PC-9 (cell line): Measurements from ENCODE around the gene PEF1. TPM values are rescaled to one million over a fixed set of nuclear protein-coding genes. Genes with fewer than 3 reads are reported as not detected.

Experiments used
- BruUV-seq: library from RNA; stranded (reverse); fragments of 400-500 nt; replicated peaks from 2 replicates; lab custom pipeline; 2021; lab: Mats Ljungman, UMichigan
- CTCF ChIA-PET: fragments of 300-600 bp; sonication (Branson Sonifier 250); formaldehyde crosslinking; loops from one replicate; lab custom pipeline; 2022; ENCODE audit warnings: antibody characterized with exemption; lab: Charles Lee
- POLR2A ChIA-PET: fragments of 300-600 bp; sonication (Branson Sonifier 250); formaldehyde crosslinking; loops from one replicate; lab custom pipeline; 2022; ENCODE audit warnings: antibody characterized with exemption; ENCODE audit not compliant: unreplicated experiment; lab: Charles Lee
- DNase-seq, 2 experiments: peaks; one replicate each; pipeline versions ENCODE4 v3.0.0 to v3.0.0-alpha.2; 2015 to 2022; ENCODE audit warnings: mixed read lengths in 1 of 2
- H2AFZ ChIP-seq: fragments of 200-600 bp; sonication (generic); 2 replicates; pipeline ENCODE4 v1.8.1; 2017; ENCODE audit warnings: antibody characterized with exemption
- H3F3A ChIP-seq: fragments of 200-600 bp; sonication (generic); 2 replicates; pipeline ENCODE4 v1.8.1; 2017; ENCODE audit warnings: antibody characterized with exemption, mild to moderate bottlenecking, low read depth; ENCODE audit not compliant: insufficient read depth
- H3K27ac ChIP-seq: fragments of 200-600 bp; sonication (generic); 2 replicates; pipeline ENCODE4 v1.6.1; 2016; ENCODE audit warnings: mixed run types
- H3K27me3 ChIP-seq: fragments of 200-600 bp; sonication (generic); 2 replicates; pipeline ENCODE4 v1.6.1; 2016; ENCODE audit warnings: low read depth, mixed run types; ENCODE audit not compliant: insufficient read depth
- H3K36me3 ChIP-seq: fragments of 200-600 bp; sonication (generic); 2 replicates; pipeline ENCODE4 v1.6.1; 2016; ENCODE audit warnings: low read depth, mixed run types
- H3K4me1 ChIP-seq: fragments of 200-600 bp; sonication (generic); replicated peaks from 2 replicates; pipeline ENCODE4 v1.6.1; 2016; ENCODE audit warnings: mixed run types; ENCODE audit not compliant: insufficient read depth
- H3K4me2 ChIP-seq: fragments of 200-600 bp; sonication (generic); 2 replicates; pipeline ENCODE4 v1.6.1; 2017; ENCODE audit warnings: mixed run types
- H3K4me3 ChIP-seq: fragments of 200-600 bp; sonication (generic); 2 replicates; pipeline ENCODE4 v1.6.1; 2016; ENCODE audit warnings: mixed run types
- H3K79me2 ChIP-seq: fragments of 200-600 bp; sonication (generic); 2 replicates; pipeline ENCODE4 v1.6.1; 2017; ENCODE audit warnings: low read depth, mixed run types
- H3K9me2 ChIP-seq: fragments of 200-600 bp; sonication (generic); 2 replicates; pipeline ENCODE4 v1.8.1; 2017; ENCODE audit warnings: mild to moderate bottlenecking; ENCODE audit not compliant: insufficient read depth
- H3K9me3 ChIP-seq: fragments of 200-600 bp; sonication (generic); 2 replicates; pipeline ENCODE4 v1.8.1; 2016; ENCODE audit warnings: low read depth; ENCODE audit not compliant: insufficient read depth
- H4K20me1 ChIP-seq: fragments of 200-600 bp; sonication (generic); 2 replicates; pipeline ENCODE4 v1.8.1; 2017; ENCODE audit not compliant: insufficient read depth
- CTCF ChIP-seq: fragments of 200-600 bp; sonication (generic); conservative IDR thresholded peaks from 2 replicates; pipeline ENCODE4 v1.6.1; 2017; ENCODE audit warnings: mixed run types, antibody characterized with exemption, mild to moderate bottlenecking, moderate library complexity
- EZH2 ChIP-seq: fragments of 200-600 bp; sonication (generic); IDR thresholded peaks from 2 replicates; pipeline ENCODE4 v1.8.0; 2017; ENCODE audit warnings: antibody characterized with exemption, low read depth
- intact Hi-C: fragments of 100-400 bp; cut with micrococcal nuclease; formaldehyde crosslinking; loops from one replicate; pipeline ENCODE4 v1.10.0; 2022; ENCODE audit not compliant: unreplicated experiment
- total RNA-seq: library from RNA; stranded (reverse); gene quantifications from 2 replicates; pipeline ENCODE4 v1.2.3, GENCODE V29; 2021

The PEF1 gene
- total RNA-seq, 1 experiment from 2014 or later = 40.3 TPM

GRCh38 chr1:31662463-31662862, 17.8 kb upstream of the PEF1 start:
- Histone ChIP-seq H2AFZ (no peak overlapping the region), H3K27ac (no peak overlapping the region), H3K4me1 (peaks cover 16% of the 10 kb centered on the region), H3K27me3 (no peaks in the 10 kb centered on the region), H3K4me2 (no peak overlapping the region), H3K36me3 (no peaks in the 10 kb centered on the region), H3K79me2 (no peaks in the 10 kb centered on the region), H4K20me1 (no peaks in the 10 kb centered on the region), H3K9me2 (no peaks in the 10 kb centered on the region), H3K4me3 (no peak overlapping the region), H3F3A (0 out of 2 replicates have a peak, but pooled peaks cover 3% of the 10 kb centered on the region), H3K9me3 (no peaks in the 10 kb centered on the region)
- DNase-seq = no peak
- CTCF ChIA-PET = interaction anchor here (0.5 kb wide), 1 partner anchor 71 kb away, joined by 3 read pairs; no protein-coding TSS in a partner anchor
- POLR2A ChIA-PET = interaction anchor here (1.1 kb wide), 1 partner anchor 18 kb away, joined by 9 read pairs; the partner anchor contains the start of gene PEF1
- BruUV-seq = no TSS peak
- intact Hi-C loops = loop anchor here (5.0 to 10.0 kb wide), 3 partner anchors 300 to 752 kb away; no protein-coding TSS in a partner anchor
- TF ChIP-seq CTCF (no peak), EZH2 (no peak)

- Histone ChIP-seq H3F3A (0 out of 2 replicates have a peak, but pooled peaks cover 3% of the 10 kb centered on the region), H3K36me3 (no peaks in the 10 kb centered on the region), H3K27me3 (no peaks in the 10 kb centered on the region), H3K4me1 (peaks cover 11% of the 10 kb centered on the region), H2AFZ (no peak overlapping the region), H3K9me2 (no peaks in the 10 kb centered on the region), H3K4me3 (no peak overlapping the region), H4K20me1 (no peaks in the 10 kb centered on the region), H3K4me2 (no peak overlapping the region), H3K27ac (no peak overlapping the region), H3K79me2 (no peaks in the 10 kb centered on the region), H3K9me3 (no peaks in the 10 kb centered on the region)
- ChIA-PET CTCF (interaction anchor here (0.6 to 1.6 kb wide), 2 partner anchors 17 to 84 kb away, joined by 4 to 8 read pairs; partner anchors contain the start of gene PEF1), POLR2A (interaction anchor here (1.1 kb wide), 1 partner anchor 18 kb away, joined by 9 read pairs; the partner anchor contains the start of gene PEF1)
- TF ChIP-seq CTCF (no peak), EZH2 (no peak)
- DNase-seq = no peak
- no TSS peak for BruUV-seq
- intact Hi-C loops = loop anchor here (5.0 to 10.0 kb wide), 3 partner anchors 300 to 753 kb away; no protein-coding TSS in a partner anchor
These were observed 17.2 kb upstream of the PEF1 start for GRCh38 chr1:31661856-31662255.

GRCh38 chr1:31660871-31661455, 16.3 kb upstream of the PEF1 start:
- H3K36me3 ChIP-seq = no peaks in the 10 kb centered on the region
- no peaks in the 10 kb centered on the region for H3K9me2 ChIP-seq
- no peak overlapping the region for H3K4me3 ChIP-seq
- POLR2A ChIA-PET = no interaction called here
- H4K20me1 ChIP-seq = no peaks in the 10 kb centered on the region
- H3K27ac ChIP-seq = no peak overlapping the region
- no peaks in the 10 kb centered on the region for H3K9me3 ChIP-seq
- CTCF ChIA-PET = interaction anchor here (0.6 to 1.6 kb wide), 3 partner anchors 16 to 97 kb away, joined by 3 to 8 read pairs (median 4); partner anchors contain the start of gene PEF1
- no TSS peak for BruUV-seq
- TF ChIP-seq CTCF (no peak), EZH2 (no peak)
- no peak for DNase-seq
- H2AFZ ChIP-seq = no peak overlapping the region
- peaks cover 2% of the 10 kb centered on the region for H3K4me1 ChIP-seq
- no peaks in the 10 kb centered on the region for H3F3A ChIP-seq
- intact Hi-C loops = loop anchor here (5.0 to 10.0 kb wide), 3 partner anchors 301 to 754 kb away; no protein-coding TSS in a partner anchor
- H3K27me3 ChIP-seq = no peaks in the 10 kb centered on the region
- no peaks in the 10 kb centered on the region for H3K79me2 ChIP-seq
- no peak overlapping the region for H3K4me2 ChIP-seq
